Activated CD4-positive, alpha-beta memory T cell treated with anti-CD3 and anti-CD28 coated beads for 36 hours (primary cell): ENCODE measurements around the gene SPDYC. TPM values are rescaled to one million over a fixed set of nuclear protein-coding genes. Genes with fewer than 3 reads are reported as not detected.
A peak's percentile ranks its signal among the peaks of the same experiment; 100 is the strongest.

Experiments used
- CTCF ChIA-PET: fragments of 350-600 bp; sonication (Branson Sonifier 250); formaldehyde crosslinking; loops from one replicate; lab custom pipeline; 2021; ENCODE audit warnings: antibody characterized with exemption, inconsistent platforms; lab: Charles Lee
- POLR2A ChIA-PET: fragments of 350-600 bp; sonication (Branson Sonifier 250); formaldehyde crosslinking; loops from one replicate; lab custom pipeline; 2021; ENCODE audit warnings: antibody characterized with exemption; lab: Charles Lee
- DNase-seq: peaks from one replicate; pipeline ENCODE4 v3.0.0-alpha.2; 2020
- H3K27ac Mint-ChIP-seq: one replicate; pipeline ENCODE4 v1.8.0; 2021; ENCODE audit warnings: mixed read lengths
- H3K27me3 Mint-ChIP-seq: one replicate; pipeline ENCODE4 v1.8.0; 2021; ENCODE audit warnings: mixed read lengths
- H3K36me3 Mint-ChIP-seq: one replicate; pipeline ENCODE4 v1.8.0; 2021; ENCODE audit warnings: mixed read lengths
- H3K4me1 Mint-ChIP-seq: one replicate; pipeline ENCODE4 v1.8.0; 2021; ENCODE audit warnings: low read depth, mixed read lengths
- H3K4me3 Mint-ChIP-seq: one replicate; pipeline ENCODE4 v1.8.0; 2021; ENCODE audit warnings: mild to moderate bottlenecking, mixed read lengths
- H3K9me3 Mint-ChIP-seq: one replicate; pipeline ENCODE4 v1.8.0; 2021; ENCODE audit warnings: mixed read lengths
- intact Hi-C: fragments of 100-400 bp; cut with micrococcal nuclease; formaldehyde crosslinking; loops from one replicate; pipeline ENCODE4 v1.15.1; 2023
- total RNA-seq, 2 experiments: library from RNA; stranded (reverse); gene quantifications; one replicate each; pipeline ENCODE4 v1.2.3, GENCODE V29; 2021

SPDYC gene
- total RNA-seq, 2 experiments from 2014 or later = not detected

- H3K36me3 Mint-ChIP-seq = peaks cover 18% of the 10 kb centered on the region
- H3K4me1 Mint-ChIP-seq = peaks cover 12% of the 10 kb centered on the region
- DNase-seq = peak; percentile 5
- ChIA-PET POLR2A (no interaction called here), CTCF (interaction anchor here (1.2 kb wide), 1 partner anchor 120 kb away, joined by 3 read pairs; no protein-coding TSS in a partner anchor)
- intact Hi-C loops = no loop called here
- H3K9me3 Mint-ChIP-seq = no peaks in the 10 kb centered on the region
- H3K27me3 Mint-ChIP-seq = no peaks in the 10 kb centered on the region
- H3K27ac Mint-ChIP-seq = no peak overlapping the region
- no peak overlapping the region for H3K4me3 Mint-ChIP-seq
These were observed 39.8 kb downstream of the SPDYC start for GRCh38 chr11:65209711-65210360.

GRCh38 chr11:65210361-65210731, 40.3 kb downstream of the SPDYC start:
- Mint-ChIP-seq H3K4me3 (no peak overlapping the region), H3K27me3 (no peaks in the 10 kb centered on the region), H3K36me3 (peaks cover 18% of the 10 kb centered on the region), H3K27ac (no peak overlapping the region), H3K9me3 (no peaks in the 10 kb centered on the region), H3K4me1 (peaks cover 13% of the 10 kb centered on the region)
- ChIA-PET POLR2A (no interaction called here), CTCF (interaction anchor here (1.2 kb wide), 1 partner anchor 119 kb away, joined by 3 read pairs; no protein-coding TSS in a partner anchor)
- no peak for DNase-seq
- intact Hi-C loops = no loop called here

- peaks cover 18% of the 10 kb centered on the region for H3K36me3 Mint-ChIP-seq
- H3K4me1 Mint-ChIP-seq = peaks cover 17% of the 10 kb centered on the region
- no peak for DNase-seq
- CTCF ChIA-PET = no interaction called here
- intact Hi-C loops = no loop called here
- H3K27ac Mint-ChIP-seq = no peak overlapping the region
- POLR2A ChIA-PET = interaction anchor here (1.4 kb wide), 1 partner anchor 14 kb away, joined by 3 read pairs; no protein-coding TSS in a partner anchor
- no peak overlapping the region for H3K4me3 Mint-ChIP-seq
- peaks cover 3% of the 10 kb centered on the region for H3K27me3 Mint-ChIP-seq
- peaks cover 3% of the 10 kb centered on the region for H3K9me3 Mint-ChIP-seq
These were observed 40.7 kb downstream of the SPDYC start for GRCh38 chr11:65210748-65211147.

- no peak overlapping the region for H3K4me3 Mint-ChIP-seq
- POLR2A ChIA-PET = interaction anchor here (1.4 kb wide), 1 partner anchor 14 kb away, joined by 3 read pairs; no protein-coding TSS in a partner anchor
- H3K4me1 Mint-ChIP-seq = peaks cover 18% of the 10 kb centered on the region
- CTCF ChIA-PET = interaction anchor here (1.0 to 1.2 kb wide), 2 partner anchors 14 to 99 kb away, joined by 3 read pairs; no protein-coding TSS in a partner anchor
- H3K27me3 Mint-ChIP-seq = peaks cover 3% of the 10 kb centered on the region
- intact Hi-C loops = no loop called here
- peak; percentile 8 for DNase-seq
- peaks cover 17% of the 10 kb centered on the region for H3K36me3 Mint-ChIP-seq
- H3K9me3 Mint-ChIP-seq = peaks cover 4% of the 10 kb centered on the region
- H3K27ac Mint-ChIP-seq = no peak overlapping the region
These were observed 41.5 kb downstream of the SPDYC start for GRCh38 chr11:65211293-65212105.

- H3K36me3 Mint-ChIP-seq = peaks cover 13% of the 10 kb centered on the region
- no peak for DNase-seq
- POLR2A ChIA-PET = interaction anchor here (1.4 kb wide), 1 partner anchor 15 kb away, joined by 3 read pairs; no protein-coding TSS in a partner anchor
- H3K4me1 Mint-ChIP-seq = peaks cover 18% of the 10 kb centered on the region
- no peak overlapping the region for H3K27ac Mint-ChIP-seq
- H3K4me3 Mint-ChIP-seq = no peak overlapping the region
- H3K27me3 Mint-ChIP-seq = peaks cover 3% of the 10 kb centered on the region
- peaks cover 4% of the 10 kb centered on the region for H3K9me3 Mint-ChIP-seq
- intact Hi-C loops = no loop called here
- CTCF ChIA-PET = interaction anchor here (1.0 to 1.2 kb wide), 2 partner anchors 13 to 98 kb away, joined by 3 read pairs; no protein-coding TSS in a partner anchor
These were observed 42.3 kb downstream of the SPDYC start for GRCh38 chr11:65212226-65212801.

GRCh38 chr11:65213322-65214211, 43.5 kb downstream of the SPDYC start:
- DNase-seq = peak; percentile 17
- Mint-ChIP-seq H3K36me3 (peaks cover 13% of the 10 kb centered on the region), H3K27me3 (peaks cover 3% of the 10 kb centered on the region), H3K27ac (no peak overlapping the region), H3K4me3 (no peak overlapping the region), H3K9me3 (peaks cover 4% of the 10 kb centered on the region), H3K4me1 (peaks cover 18% of the 10 kb centered on the region)
- intact Hi-C loops = no loop called here
- CTCF ChIA-PET = interaction anchor here (0.7 to 1.3 kb wide), 2 partner anchors 10 to 120 kb away, joined by 3 read pairs; no protein-coding TSS in a partner anchor
- POLR2A ChIA-PET = interaction anchor here (1.0 kb wide), 1 partner anchor 11 kb away, joined by 3 read pairs; no protein-coding TSS in a partner anchor

- H3K4me1 Mint-ChIP-seq = peaks cover 17% of the 10 kb centered on the region
- peaks cover 3% of the 10 kb centered on the region for H3K27me3 Mint-ChIP-seq
- H3K27ac Mint-ChIP-seq = no peak overlapping the region
- ChIA-PET CTCF (interaction anchor here (0.9 to 1.3 kb wide), 3 partner anchors 9 to 11 kb away, joined by 3 to 4 read pairs (median 3); no protein-coding TSS in a partner anchor), POLR2A (interaction anchor here (1.0 to 1.1 kb wide), 2 partner anchors 10 to 101 kb away, joined by 3 read pairs; no protein-coding TSS in a partner anchor)
- peaks cover 8% of the 10 kb centered on the region for H3K36me3 Mint-ChIP-seq
- intact Hi-C loops = no loop called here
- no peak overlapping the region for H3K4me3 Mint-ChIP-seq
- H3K9me3 Mint-ChIP-seq = peaks cover 4% of the 10 kb centered on the region
- no peak for DNase-seq
These were observed 44.3 kb downstream of the SPDYC start for GRCh38 chr11:65214212-65214845.

GRCh38 chr11:65215441-65216076, 45.5 kb downstream of the SPDYC start:
- peaks cover 4% of the 10 kb centered on the region for H3K36me3 Mint-ChIP-seq
- H3K27ac Mint-ChIP-seq = peak overlapping the region; percentile 86
- H3K4me1 Mint-ChIP-seq = peaks cover 22% of the 10 kb centered on the region
- DNase-seq = peak; percentile 65
- peak overlapping the region; percentile 64 for H3K4me3 Mint-ChIP-seq
- peaks cover 3% of the 10 kb centered on the region for H3K27me3 Mint-ChIP-seq
- CTCF ChIA-PET = interaction anchor here (0.6 to 1.1 kb wide), 4 partner anchors 10 to 391 kb away, joined by 3 to 4 read pairs (median 3); partner anchors contain the start of gene CAPN1
- POLR2A ChIA-PET = interaction anchor here (1.1 kb wide), 1 partner anchor 100 kb away, joined by 3 read pairs; no protein-coding TSS in a partner anchor
- H3K9me3 Mint-ChIP-seq = peaks cover 4% of the 10 kb centered on the region
- intact Hi-C loops = no loop called here

- Mint-ChIP-seq H3K36me3 (peaks cover 3% of the 10 kb centered on the region), H3K27me3 (peaks cover 3% of the 10 kb centered on the region), H3K4me3 (no peak overlapping the region), H3K27ac (peak overlapping the region; percentile 6), H3K4me1 (peaks cover 22% of the 10 kb centered on the region), H3K9me3 (peaks cover 4% of the 10 kb centered on the region)
- POLR2A ChIA-PET = no interaction called here
- DNase-seq = no peak
- CTCF ChIA-PET = no interaction called here
- intact Hi-C loops = no loop called here
These were observed 46.8 kb downstream of the SPDYC start for GRCh38 chr11:65216830-65217229.
